ENCODE data around the gene MKI67. TPM values are rescaled to one million over a fixed set of nuclear protein-coding genes. Genes with fewer than 3 reads are reported as not detected.

MKI67 gene
- polyA plus RNA-seq, 4 donors = 45.7 to 66.1 (median 50.5) TPM

DNA sequence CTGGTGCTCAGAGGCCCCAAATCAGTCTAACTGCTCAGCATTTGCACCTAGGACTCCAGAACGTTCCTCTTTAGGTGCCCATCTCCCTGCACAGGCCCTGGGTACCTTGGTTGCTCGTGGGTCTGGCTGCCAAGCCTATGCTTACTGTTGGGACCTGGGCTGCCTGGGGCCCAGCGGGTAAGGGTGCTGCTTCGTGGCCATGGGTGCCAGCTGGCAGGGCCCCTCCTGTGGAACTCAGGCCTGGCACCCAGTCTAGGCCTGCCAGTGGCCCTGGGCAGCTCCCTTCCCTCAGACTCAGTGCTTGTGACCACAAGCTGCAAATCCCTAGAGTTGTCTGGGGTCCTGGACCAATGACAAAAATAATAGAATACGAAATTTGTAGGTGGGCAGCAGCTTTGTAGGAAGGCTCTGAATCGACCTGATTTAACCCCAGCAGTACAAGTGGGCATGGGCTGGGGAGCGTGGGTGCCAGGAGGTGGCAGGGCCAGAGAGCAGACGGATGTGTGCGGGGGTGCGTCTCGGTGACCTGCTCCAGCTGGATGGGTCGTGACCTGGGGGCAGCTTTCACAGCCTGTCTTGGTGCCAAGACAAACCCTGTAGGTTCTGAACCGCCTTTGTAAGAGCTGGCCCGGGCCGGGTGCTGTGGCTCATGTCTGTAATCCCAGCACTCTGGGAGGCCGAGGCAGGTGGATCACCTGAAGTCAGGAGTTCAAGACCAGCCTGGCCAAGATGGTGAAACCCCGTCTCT, 69.7 kb downstream of the MKI67 start:
- DNase-seq (ENCODE audit: low read depth in 4 of 4, low spot score in 2 of 4) = no peak

DNA sequence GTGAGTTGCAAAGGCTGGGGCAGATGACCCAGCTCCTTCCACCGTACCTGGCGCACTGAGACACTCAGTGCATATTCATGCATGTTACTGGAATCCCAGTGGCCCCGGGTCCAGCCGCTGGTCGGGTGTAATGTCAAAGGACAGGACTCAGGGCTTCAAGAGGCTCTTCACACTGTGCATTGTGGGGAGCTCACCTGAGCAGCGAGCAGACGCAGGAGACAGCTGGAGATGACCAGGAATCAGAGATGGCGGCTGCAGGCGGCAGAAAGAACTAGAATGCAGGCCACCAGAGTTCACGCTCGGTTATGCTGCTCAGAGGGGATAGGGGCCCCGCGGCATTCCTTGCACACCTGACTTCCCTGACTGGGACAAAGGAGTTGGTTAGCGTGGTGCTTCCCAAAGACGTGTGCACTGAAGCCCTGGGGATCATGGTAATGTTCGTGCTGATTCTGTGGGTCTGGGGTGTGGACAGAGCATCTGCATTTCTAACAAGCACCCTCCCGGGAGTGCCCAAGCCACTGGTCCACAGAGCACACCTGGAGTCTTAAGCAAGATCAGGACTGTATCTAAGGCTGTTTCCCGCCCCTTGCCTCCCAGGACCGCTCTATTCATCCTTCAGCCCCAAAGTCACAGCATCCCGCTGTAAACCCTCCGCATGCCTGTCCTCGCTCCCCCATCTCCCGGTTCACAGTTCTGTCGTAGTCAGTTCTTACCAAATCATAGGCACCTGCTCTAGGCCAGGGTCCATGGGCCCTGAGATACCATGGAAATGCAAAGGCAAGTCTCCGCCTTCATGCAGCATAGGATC, 71.0 kb downstream of the MKI67 start:
- DNase-seq (ENCODE audit: low read depth in 4 of 4, low spot score in 2 of 4) = no peak

DNA sequence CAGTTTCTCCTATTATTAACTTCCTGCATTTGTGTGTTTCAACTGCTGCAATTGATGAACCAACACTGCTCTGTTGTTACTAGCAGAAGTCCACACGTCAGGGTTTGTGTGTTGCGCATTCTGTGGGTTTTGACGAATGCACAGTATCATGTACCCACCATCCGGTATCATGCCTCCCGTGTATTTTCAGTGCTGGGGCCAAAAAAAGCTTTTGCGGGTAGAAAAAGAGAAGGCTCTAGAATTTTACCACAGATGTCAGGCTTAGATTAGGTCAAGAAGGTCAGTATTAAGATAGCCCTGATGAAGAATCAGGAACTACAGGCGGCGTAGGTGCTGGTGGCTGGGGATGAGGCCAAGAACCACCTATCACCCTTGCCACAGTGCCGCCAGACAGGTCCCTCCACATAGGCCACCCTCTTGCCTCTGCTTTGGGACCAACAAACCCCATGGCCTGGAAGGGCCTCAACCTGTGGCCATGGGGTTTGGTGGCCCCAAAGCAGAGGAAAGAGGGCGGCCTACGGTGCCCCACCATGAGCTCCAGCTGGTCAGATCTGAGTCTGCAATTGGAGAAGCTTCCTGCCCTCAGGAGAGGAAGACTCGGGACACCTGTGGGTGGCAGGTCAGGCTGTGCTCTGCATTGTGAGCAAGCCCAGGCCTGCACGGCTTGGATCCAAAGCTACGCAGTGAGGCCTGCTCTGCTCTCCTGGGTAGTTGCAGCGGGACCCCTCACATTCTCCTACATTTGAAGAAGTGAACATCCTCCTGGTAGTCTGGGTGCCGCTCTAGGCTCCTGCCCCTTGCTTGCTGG, 71.9 kb downstream of the MKI67 start:
- no peak for DNase-seq (ENCODE audit: low read depth in 4 of 4, low spot score in 2 of 4)

DNA sequence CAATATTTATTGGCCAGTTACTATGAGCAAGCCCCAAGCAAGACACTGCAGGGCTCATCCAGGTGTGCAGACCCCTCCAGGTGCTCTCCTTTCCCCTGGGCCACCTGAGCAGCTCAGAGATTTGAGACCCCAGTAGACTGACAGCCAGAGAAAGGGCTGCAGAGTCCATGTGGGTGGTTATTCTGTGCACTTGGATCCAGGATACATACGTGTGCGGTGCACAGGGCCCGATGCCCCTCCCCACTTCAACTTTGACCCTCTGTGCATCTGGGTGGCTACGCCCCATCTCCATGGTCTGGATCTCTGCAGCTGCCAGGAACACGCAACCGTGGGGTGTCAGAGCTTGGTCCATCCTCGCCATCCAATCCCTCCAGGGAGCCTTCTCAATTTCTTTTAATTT, 72.9 kb downstream of the MKI67 start:
- DNase-seq (ENCODE audit: low read depth in 4 of 4, low spot score in 2 of 4) = no peak

DNA sequence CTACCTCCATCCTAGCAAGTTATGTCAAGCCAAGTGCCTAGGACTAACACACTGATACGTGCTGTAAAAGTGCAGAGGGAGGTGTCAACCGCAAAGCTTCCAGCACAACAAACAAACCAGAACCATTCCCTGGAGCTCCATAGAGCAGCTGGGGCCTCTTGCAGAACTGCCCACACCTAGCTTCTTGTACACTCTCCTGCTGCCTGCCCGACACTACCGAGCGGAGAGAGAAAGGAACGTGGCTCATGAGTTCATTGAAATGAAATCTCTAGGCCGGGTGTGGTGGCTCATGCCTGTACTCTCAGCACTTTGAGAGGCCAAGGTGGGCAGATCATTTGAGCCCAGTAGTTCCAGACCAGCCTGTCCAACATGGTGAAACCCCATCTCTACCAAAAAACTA, 73.5 kb downstream of the MKI67 start:
- DNase-seq (ENCODE audit: low read depth in 4 of 4, low spot score in 2 of 4) = no peak

DNA sequence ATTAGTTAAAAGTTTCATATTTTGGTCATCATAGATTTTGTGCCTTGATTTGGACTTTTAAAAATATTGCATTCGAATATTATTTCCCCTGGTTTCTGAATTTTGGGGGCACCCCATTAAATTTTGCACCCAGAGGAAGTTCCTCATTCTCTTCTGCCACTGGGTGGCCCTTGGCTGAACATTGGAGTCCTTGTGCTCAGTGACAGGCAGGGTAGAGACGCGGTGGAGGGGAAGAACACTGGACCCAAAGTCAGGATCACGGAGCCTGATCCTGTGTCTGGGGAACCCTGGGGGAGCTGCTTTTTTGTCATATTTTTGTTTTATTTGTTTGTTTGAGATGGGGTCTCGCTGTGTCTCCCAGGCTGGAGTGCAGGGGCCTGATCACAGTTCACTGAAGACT, 74.7 kb downstream of the MKI67 start:
- DNase-seq (ENCODE audit: low read depth in 4 of 4, low spot score in 2 of 4) = no peak

DNA sequence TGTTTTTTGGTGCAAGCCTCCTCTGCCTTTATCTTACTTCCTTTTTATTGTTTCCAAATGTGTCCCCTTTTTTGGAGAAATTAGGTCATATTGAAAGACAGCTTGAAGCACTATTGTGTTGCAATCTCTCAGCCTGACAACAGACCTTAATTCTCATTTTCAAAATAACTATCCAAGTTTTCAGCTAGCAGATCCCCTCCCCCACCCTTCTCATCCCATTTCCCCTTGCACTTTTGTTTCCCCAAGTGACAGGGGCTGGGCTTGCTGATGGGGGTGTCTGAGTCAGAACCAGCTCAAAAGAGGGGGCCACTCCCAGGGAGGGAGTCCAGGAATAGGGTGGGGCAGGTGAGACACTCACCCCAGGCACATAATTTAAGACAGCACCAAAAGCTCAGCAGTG, 75.3 kb downstream of the MKI67 start:
- no peak for DNase-seq (ENCODE audit: low read depth in 4 of 4, low spot score in 2 of 4)

DNA sequence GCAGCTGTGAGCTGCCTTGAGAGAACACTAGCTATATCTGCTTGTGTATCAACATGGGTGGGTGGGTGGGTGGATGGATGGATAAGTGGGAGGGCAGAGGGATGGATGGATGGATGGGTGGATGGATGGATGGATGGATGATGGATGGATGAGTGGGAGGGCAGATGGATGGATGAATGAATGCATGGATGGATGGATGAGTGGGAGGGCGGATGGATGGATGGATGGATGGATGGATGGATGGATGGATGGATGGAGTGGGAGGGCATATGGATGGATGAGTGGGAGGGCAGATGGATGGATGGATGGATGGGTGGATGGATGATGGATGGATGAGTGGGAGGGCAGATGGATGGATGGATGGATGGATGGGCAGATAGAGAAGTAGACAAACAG, 76.1 kb downstream of the MKI67 start:
- no peak for DNase-seq (ENCODE audit: low read depth in 4 of 4, low spot score in 2 of 4)

DNA sequence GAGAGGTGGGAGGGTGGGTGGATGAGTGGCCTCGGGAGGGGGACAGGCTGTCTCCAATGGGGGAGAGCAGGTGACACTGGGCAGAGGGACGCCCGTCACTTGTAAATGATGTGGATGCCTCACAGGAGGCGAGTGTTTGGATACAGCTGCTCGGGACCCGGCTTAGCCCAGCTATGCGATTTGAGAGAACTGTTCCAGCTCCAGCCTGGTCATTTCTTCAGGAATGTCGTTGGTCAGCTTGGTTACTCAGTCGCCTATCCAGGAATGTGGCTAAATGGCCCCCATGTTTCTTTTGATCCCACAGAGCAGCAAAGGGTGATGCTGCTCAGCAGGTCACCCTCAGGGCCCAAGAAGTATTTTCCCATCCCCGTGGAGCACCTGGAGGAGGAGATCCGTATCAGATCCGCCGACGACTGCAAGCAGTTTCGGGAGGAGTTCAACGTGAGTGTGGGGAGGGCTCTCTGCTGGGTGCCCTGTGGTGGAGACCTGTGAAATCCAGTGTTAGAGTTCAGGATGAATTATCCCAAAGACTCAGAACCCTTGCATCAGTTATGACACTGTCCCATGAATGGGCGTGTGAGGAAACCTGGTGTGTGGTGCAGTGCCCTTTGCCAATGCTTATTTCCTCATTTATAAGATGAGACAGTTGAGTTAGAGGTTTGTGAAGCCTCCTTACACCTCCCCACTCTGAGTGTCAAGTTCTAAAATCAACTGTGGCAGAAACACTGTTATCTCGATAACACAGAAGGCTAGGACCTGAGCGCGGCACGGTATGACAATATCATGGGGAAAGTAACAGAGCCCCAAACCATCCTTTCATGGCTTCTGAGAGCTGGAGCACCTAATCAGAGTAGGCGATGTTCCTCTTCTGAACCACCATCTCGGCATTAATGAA, 76.8 kb downstream of the MKI67 start:
- no peak for DNase-seq (ENCODE audit: low read depth in 4 of 4, low spot score in 2 of 4)

DNA sequence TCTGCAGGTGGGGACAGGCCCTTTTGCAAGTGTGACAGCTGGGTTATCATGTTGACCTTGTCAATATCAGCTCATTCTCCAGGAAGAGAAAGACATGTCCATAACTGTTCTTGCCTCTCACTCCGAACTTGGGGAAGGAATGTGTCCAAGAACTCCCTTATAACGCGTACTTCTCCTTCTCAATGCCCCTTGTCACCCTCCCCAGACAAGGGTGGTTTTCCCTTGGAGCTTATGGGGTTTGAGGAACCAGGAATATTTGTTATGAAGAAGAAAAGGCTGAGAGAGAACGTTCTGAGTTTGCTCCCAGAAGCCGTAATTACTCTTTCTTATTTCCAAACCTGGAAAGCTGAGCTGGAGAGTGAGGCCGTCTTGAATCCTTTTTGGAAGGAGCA, 77.4 kb downstream of the MKI67 start:
- no peak for DNase-seq (ENCODE audit: low read depth in 4 of 4, low spot score in 2 of 4)

DNA sequence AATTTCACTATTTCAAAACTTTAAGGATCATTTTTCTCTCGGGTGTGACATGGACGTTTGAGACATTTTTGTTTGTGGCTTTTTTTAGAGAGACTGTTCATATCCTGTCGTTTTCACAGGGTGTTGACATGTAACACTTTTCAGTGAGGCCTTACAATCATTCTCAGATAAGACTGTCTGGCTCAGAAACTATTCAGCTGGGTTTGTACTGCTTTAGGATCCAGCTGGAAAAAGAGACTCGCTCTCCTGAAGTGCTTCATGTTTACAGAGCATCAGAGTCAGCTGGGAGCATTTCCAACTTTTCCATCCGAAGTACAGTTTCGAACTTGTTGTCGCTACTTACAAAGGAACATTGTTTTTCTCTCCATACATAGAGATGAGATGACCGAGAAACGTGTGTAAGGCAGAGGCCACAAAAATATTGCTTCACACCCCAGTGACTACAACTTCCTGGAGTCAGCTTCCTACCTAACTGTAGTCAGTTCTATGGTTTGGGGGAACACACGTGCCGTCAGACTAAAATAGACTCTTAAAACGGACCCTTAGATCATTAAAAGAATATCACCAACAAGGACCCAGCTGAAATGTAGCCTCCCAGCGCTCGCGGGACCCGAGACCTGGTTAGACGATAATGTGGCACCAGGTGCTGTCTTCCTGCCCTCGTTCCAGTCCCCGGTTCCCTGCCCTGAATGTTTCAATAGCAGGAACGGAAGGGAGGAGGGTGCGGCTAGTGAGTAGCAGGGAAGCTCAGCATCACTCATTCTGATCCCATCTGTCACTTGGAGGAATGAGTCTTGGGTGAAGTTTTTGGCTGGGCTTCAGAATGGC, 78.0 kb downstream of the MKI67 start:
- no peak for DNase-seq (ENCODE audit: low read depth in 4 of 4, low spot score in 2 of 4)

DNA sequence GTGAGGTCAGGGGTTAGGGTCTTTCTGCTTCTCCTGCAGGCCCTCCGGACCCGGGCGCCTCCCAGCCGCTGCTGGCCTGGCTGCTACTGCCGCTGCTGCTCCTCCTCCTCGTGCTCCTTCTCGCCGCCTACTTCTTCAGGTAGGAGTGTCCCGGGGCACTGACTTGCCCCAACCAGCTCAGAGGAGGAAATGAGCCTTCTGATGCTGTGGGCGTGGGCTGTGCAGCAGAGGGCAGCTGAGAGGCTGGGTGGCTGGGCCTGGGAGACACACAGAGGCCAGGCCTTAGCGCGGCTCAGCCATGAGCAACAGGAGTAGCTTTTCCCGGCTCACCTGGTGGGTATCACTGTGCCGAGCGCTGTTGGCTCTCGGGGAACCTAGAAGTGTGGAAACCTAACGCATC, 78.9 kb downstream of the MKI67 start:
- peak in 1 of 4 donors; percentile 54 for DNase-seq (ENCODE audit: low read depth in 4 of 4, low spot score in 2 of 4)

DNA sequence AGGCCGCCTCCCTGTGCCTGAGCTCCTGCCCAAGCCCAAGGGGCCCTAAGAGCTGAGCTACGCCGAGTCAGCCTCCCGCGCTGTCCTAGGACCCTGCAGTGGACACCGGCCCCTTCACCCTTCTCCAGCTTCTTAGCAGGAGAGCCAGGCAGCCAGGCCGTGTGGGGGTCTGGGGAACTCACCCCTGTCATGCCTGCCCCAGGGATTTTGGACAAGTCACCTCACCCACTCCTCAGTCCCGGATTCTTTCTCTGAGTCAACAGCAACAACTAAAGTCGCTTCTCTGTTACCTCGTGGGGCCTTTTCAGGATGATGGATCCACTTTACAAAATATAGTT, 79.3 kb downstream of the MKI67 start:
- DNase-seq (ENCODE audit: low read depth in 4 of 4, low spot score in 2 of 4) = no peak

Other genes starting within 250 kb of the MKI67 start
- gene CLRN3, start 233.5 kb downstream of the MKI67 start, polyA plus RNA-seq (ENCODE audit: insufficient read length in 4 of 4) = 10 to 100 TPM; 14.1 to 21.5 (median 18.3) TPM
- gene PTPRE, start 219.3 kb downstream of the MKI67 start, polyA plus RNA-seq (ENCODE audit: insufficient read length in 4 of 4) = 1 to 10 TPM; 4.5 to 7.5 (median 6.6) TPM